ENCODE data around the gene FOXK2. TPM values are rescaled to one million over a fixed set of nuclear protein-coding genes. Genes with fewer than 3 reads are reported as not detected.
"Not testable (repeated sequence)": the region's sequence is repeated elsewhere in the genome, so short reads cannot be mapped to it uniquely, and the experiment has no call there.

Gene FOXK2
- total RNA-seq, 1 experiment from 2014 or later: 118 TPM

- no TSS peak for BruUV-seq (replicated peaks)
- peaks cover 39% of the 10 kb centered on the region for H3K4me1 Mint-ChIP-seq (ENCODE audit: low read depth, unreplicated experiment)
- H3K4me3 ChIP-seq (ENCODE audit: low read depth, low read length): no peak overlapping the region
- H3K9me3 Mint-ChIP-seq (ENCODE audit: unreplicated experiment): no peaks in the 10 kb centered on the region
- H3K27me3 Mint-ChIP-seq (ENCODE audit: insufficient read depth, unreplicated experiment): no peaks in the 10 kb centered on the region
- CTCF ChIA-PET: interaction anchor here (0.7 kb wide), 1 partner anchor 22 kb away, joined by 3 read pairs; no protein-coding TSS in a partner anchor
- intact Hi-C loops (cut with micrococcal nuclease; ENCODE audit: unreplicated experiment): no loop called here
- no peak for DNase-seq
- H3K36me3 Mint-ChIP-seq (ENCODE audit: insufficient read depth, unreplicated experiment): peaks cover 50% of the 10 kb centered on the region
- peaks cover 36% of the 10 kb centered on the region for H3K4me1 ChIP-seq
- TF ChIP-seq CTCF (IDR thresholded peaks at IDR 0.05; ENCODE audit: insufficient read depth in 1 of 2, low read depth in 1 of 2, low read length in 1 of 2, severe bottlenecking in 1 of 2, unreplicated experiment in 1 of 2): no peak
- H3K27ac Mint-ChIP-seq (ENCODE audit: unreplicated experiment): peak overlapping the region; percentile 74
- H3K4me3 Mint-ChIP-seq (ENCODE audit: unreplicated experiment): no peak overlapping the region
- H3K36me3 ChIP-seq (ENCODE audit: control insufficient read depth, insufficient read depth, low read length): no peaks in the 10 kb centered on the region
- H3K27me3 ChIP-seq (replicated peaks; ENCODE audit: control insufficient read depth, insufficient read depth, low read length): no peaks in the 10 kb centered on the region
- H3K9me3 ChIP-seq: no peaks in the 10 kb centered on the region
- POLR2A ChIA-PET: interaction anchor here (0.9 kb wide), 1 partner anchor 9 kb away, joined by 3 read pairs; no protein-coding TSS in a partner anchor
Observed at GRCh38 chr17:82531431-82531881, 11.9 kb downstream of the FOXK2 start.

- no peak overlapping the region for H3K4me3 Mint-ChIP-seq (ENCODE audit: unreplicated experiment)
- intact Hi-C loops (cut with micrococcal nuclease; ENCODE audit: unreplicated experiment): no loop called here
- Histone ChIP-seq H3K27me3 (replicated peaks; ENCODE audit: control insufficient read depth, insufficient read depth, low read length) (no peaks in the 10 kb centered on the region), H3K9me3 (no peaks in the 10 kb centered on the region), H3K4me1 (peaks cover 34% of the 10 kb centered on the region), H3K36me3 (ENCODE audit: control insufficient read depth, insufficient read depth, low read length) (no peaks in the 10 kb centered on the region), H3K4me3 (ENCODE audit: low read depth, low read length) (no peak overlapping the region)
- no peak overlapping the region for H3K27ac Mint-ChIP-seq (ENCODE audit: unreplicated experiment)
- no peaks in the 10 kb centered on the region for H3K9me3 Mint-ChIP-seq (ENCODE audit: unreplicated experiment)
- TF ChIP-seq CTCF (IDR thresholded peaks at IDR 0.05; ENCODE audit: insufficient read depth in 1 of 2, low read depth in 1 of 2, low read length in 1 of 2, severe bottlenecking in 1 of 2, unreplicated experiment in 1 of 2): no peak
- POLR2A ChIA-PET: no interaction called here
- peaks cover 40% of the 10 kb centered on the region for H3K36me3 Mint-ChIP-seq (ENCODE audit: insufficient read depth, unreplicated experiment)
- H3K4me1 Mint-ChIP-seq (ENCODE audit: low read depth, unreplicated experiment): peaks cover 33% of the 10 kb centered on the region
- no TSS peak for BruUV-seq (replicated peaks)
- DNase-seq: peak; percentile 53 to 55
- CTCF ChIA-PET: interaction anchor here (0.6 to 0.9 kb wide), 2 partner anchors 9 to 16 kb away, joined by 3 to 4 read pairs; no protein-coding TSS in a partner anchor
- H3K27me3 Mint-ChIP-seq (ENCODE audit: insufficient read depth, unreplicated experiment): no peaks in the 10 kb centered on the region
Observed at GRCh38 chr17:82534401-82534812, 14.9 kb downstream of the FOXK2 start.

- peaks cover 35% of the 10 kb centered on the region for H3K4me1 Mint-ChIP-seq (ENCODE audit: low read depth, unreplicated experiment)
Observed at GRCh38 chr17:82536512-82537201, 17.1 kb downstream of the FOXK2 start.

GRCh38 chr17:82537228-82537627 is 17.7 kb downstream of the FOXK2 start:
- H3K36me3 ChIP-seq (ENCODE audit: control insufficient read depth, insufficient read depth, low read length); H3K4me3 Mint-ChIP-seq (ENCODE audit: unreplicated experiment); BruUV-seq (replicated peaks); intact Hi-C loops (cut with micrococcal nuclease; ENCODE audit: unreplicated experiment); DNase-seq; H3K27ac Mint-ChIP-seq (ENCODE audit: unreplicated experiment); H3K9me3 ChIP-seq; H3K9me3 Mint-ChIP-seq (ENCODE audit: unreplicated experiment); H3K27me3 ChIP-seq (replicated peaks; ENCODE audit: control insufficient read depth, insufficient read depth, low read length); H3K4me3 ChIP-seq (ENCODE audit: low read depth, low read length); H3K27me3 Mint-ChIP-seq (ENCODE audit: insufficient read depth, unreplicated experiment): not testable (repeated sequence)
- ChIA-PET CTCF (interaction anchor here (1.2 kb wide), 1 partner anchor 43 kb away, joined by 3 read pairs; no protein-coding TSS in a partner anchor), POLR2A (interaction anchor here (0.6 kb wide), 1 partner anchor 56 kb away, joined by 5 read pairs; no protein-coding TSS in a partner anchor)
- Mint-ChIP-seq H3K4me1 (ENCODE audit: low read depth, unreplicated experiment) (peaks cover 35% of the 10 kb centered on the region), H3K36me3 (ENCODE audit: insufficient read depth, unreplicated experiment) (peaks cover 41% of the 10 kb centered on the region)
- peaks cover 19% of the 10 kb centered on the region; the same call in 1 of the 2 replicates for H3K4me1 ChIP-seq

More at GRCh38 chr17:82536512-82537201, 17.1 kb downstream of the FOXK2 start:
- Mint-ChIP-seq H3K4me3 (ENCODE audit: unreplicated experiment) (no peak overlapping the region), H3K27me3 (ENCODE audit: insufficient read depth, unreplicated experiment) (no peaks in the 10 kb centered on the region), H3K9me3 (ENCODE audit: unreplicated experiment) (no peaks in the 10 kb centered on the region), H3K27ac (ENCODE audit: unreplicated experiment) (no peak overlapping the region), H3K36me3 (ENCODE audit: insufficient read depth, unreplicated experiment) (peaks cover 37% of the 10 kb centered on the region)
- H3K27me3 ChIP-seq (replicated peaks; ENCODE audit: control insufficient read depth, insufficient read depth, low read length): no peaks in the 10 kb centered on the region
- no TSS peak for BruUV-seq (replicated peaks)
- CTCF ChIA-PET: interaction anchor here (1.2 kb wide), 1 partner anchor 43 kb away, joined by 3 read pairs; no protein-coding TSS in a partner anchor
- peaks cover 19% of the 10 kb centered on the region; the same call in 1 of the 2 replicates for H3K4me1 ChIP-seq
- H3K36me3 ChIP-seq (ENCODE audit: control insufficient read depth, insufficient read depth, low read length): no peaks in the 10 kb centered on the region; the same call in 1 of the 2 replicates
- no peak for DNase-seq
- intact Hi-C loops (cut with micrococcal nuclease; ENCODE audit: unreplicated experiment): no loop called here
- no peak overlapping the region for H3K4me3 ChIP-seq (ENCODE audit: low read depth, low read length)
- no peaks in the 10 kb centered on the region for H3K9me3 ChIP-seq
- POLR2A ChIA-PET: interaction anchor here (0.5 to 0.6 kb wide), 2 partner anchors 9 to 55 kb away, joined by 3 to 5 read pairs; no protein-coding TSS in a partner anchor
- TF ChIP-seq CTCF (IDR thresholded peaks at IDR 0.05; ENCODE audit: insufficient read depth in 1 of 2, low read depth in 1 of 2, low read length in 1 of 2, severe bottlenecking in 1 of 2, unreplicated experiment in 1 of 2): no peak
